ENCODE measurements around the gene VPS51.

The VPS51 gene

GRCh38 chr11:65095974-65096806 lies at the start of gene VPS51:
TSS of gene VPS51 (plus strand) at chr11:65096214. CDS start at chr11:65096251, 37 bp downstream.
- DNase-seq = peak; percentile 79 to 93 (median 82)

- peak in 5 of 6 experiments; percentile 11 to 23 (median 15) for DNase-seq
Observed at GRCh38 chr11:65047581-65048422, 48.2 kb upstream of the VPS51 start.

- DNase-seq = no peak
Observed at GRCh38 chr11:65051398-65051858, 44.6 kb upstream of the VPS51 start.

- peak in 5 of 6 experiments; percentile 5 to 46 (median 16) for DNase-seq
Observed at GRCh38 chr11:65053827-65054508, 42.0 kb upstream of the VPS51 start.

GRCh38 chr11:65055538-65055937 lies 40.5 kb upstream of the VPS51 start:
- no peak for DNase-seq

- no peak for DNase-seq
Observed at GRCh38 chr11:65056999-65057398, 39.0 kb upstream of the VPS51 start.

GRCh38 chr11:65057526-65057925 lies 38.5 kb upstream of the VPS51 start:
- DNase-seq = no peak

- DNase-seq = no peak
Observed at GRCh38 chr11:65058012-65058411, 38.0 kb upstream of the VPS51 start.

GRCh38 chr11:65058419-65059054 lies 37.5 kb upstream of the VPS51 start, which contains the start of gene NAALADL1:
TSS of gene NAALADL1 (minus strand) at chr11:65058553. CDS start at chr11:65058521, 32 bp downstream.
- no peak for DNase-seq

- no peak for DNase-seq
Observed at GRCh38 chr11:65059523-65059922, 36.5 kb upstream of the VPS51 start.

GRCh38 chr11:65059959-65060824 lies 35.8 kb upstream of the VPS51 start:
- DNase-seq = no peak

GRCh38 chr11:65060913-65061408 lies 35.1 kb upstream of the VPS51 start:
- DNase-seq = peak in 4 of 6 experiments; percentile 39 to 97 (median 92)

- no peak for DNase-seq
Observed at GRCh38 chr11:65063532-65063931, 32.5 kb upstream of the VPS51 start.

- DNase-seq = no peak
Observed at GRCh38 chr11:65064847-65065240, 31.2 kb upstream of the VPS51 start.

- DNase-seq = no peak
Observed at GRCh38 chr11:65065851-65066250, 30.2 kb upstream of the VPS51 start.

- DNase-seq = no peak
Observed at GRCh38 chr11:65066315-65066714, 29.7 kb upstream of the VPS51 start.

- no peak for DNase-seq
Observed at GRCh38 chr11:65066805-65067291, 29.2 kb upstream of the VPS51 start.

- DNase-seq = no peak
Observed at GRCh38 chr11:65067446-65067845, 28.6 kb upstream of the VPS51 start.

GRCh38 chr11:65069217-65069616 lies 26.8 kb upstream of the VPS51 start:
- no peak for DNase-seq

- no peak for DNase-seq
Observed at GRCh38 chr11:65071907-65072630, 23.9 kb upstream of the VPS51 start.
